IMR-90 (cell line): ENCODE results near the gene ANGPTL4. TPM values are rescaled to one million over a fixed set of nuclear protein-coding genes. Genes with fewer than 3 reads are reported as not detected.

Source experiments
- ATAC-seq: fragments of 200-7000 bp; cut with Tn5 transposase; 2 replicates; pipeline ENCODE4 v1.9.1; 2020; ENCODE audit warnings: low read depth, mild to moderate bottlenecking, moderate library complexity
- BruUV-seq: library from RNA; stranded (reverse); fragments of 400-500 nt; replicated peaks from 2 replicates; lab custom pipeline; 2021; lab: Mats Ljungman, UMichigan
- CTCF ChIA-PET: fragments of 300-600 bp; formaldehyde crosslinking; extraction: SDS; loops from one replicate; lab custom pipeline; 2021; ENCODE audit warnings: antibody characterized with exemption; lab: Yijun Ruan, JAX
- POLR2A ChIA-PET: fragments of 300-600 bp; sonication (Branson Sonifier 250); formaldehyde crosslinking; loops from one replicate; lab custom pipeline; 2022; ENCODE audit warnings: antibody characterized with exemption; ENCODE audit not compliant: unreplicated experiment; lab: Charles Lee
- DNase-seq: peaks from one replicate; pipeline ENCODE4 v3.0.0; 2013
- H2AFZ ChIP-seq: replicated peaks from 2 replicates; pipeline ENCODE3; 2013; ENCODE audit warnings: low read length, mild to moderate bottlenecking; ENCODE audit not compliant: poor library complexity
- H2AK5ac ChIP-seq: 2 replicates; pipeline ENCODE4 v1.6.1; 2013; ENCODE audit warnings: low read depth, low read length, inconsistent platforms
- H2AK9ac ChIP-seq: replicated peaks from 2 replicates; pipeline ENCODE3; 2013; ENCODE audit warnings: mild to moderate bottlenecking, low read depth, low read length, moderate library complexity; ENCODE audit not compliant: poor library complexity
- H2BK120ac ChIP-seq: 2 replicates; pipeline ENCODE4 v1.6.1; 2013; ENCODE audit warnings: low read depth, low read length, inconsistent platforms
- H2BK15ac ChIP-seq: 3 replicates; pipeline ENCODE4 v1.6.1; 2013; ENCODE audit warnings: low read depth, low read length, inconsistent platforms
- H2BK20ac ChIP-seq: 2 replicates; pipeline ENCODE4 v1.6.1; 2013; ENCODE audit warnings: low read depth, mild to moderate bottlenecking, inconsistent platforms, low read length, moderate library complexity
- H2BK5ac ChIP-seq: 2 replicates; pipeline ENCODE4 v1.6.1; 2013; ENCODE audit warnings: mild to moderate bottlenecking, low read depth, low read length, inconsistent platforms; ENCODE audit not compliant: poor library complexity, severe bottlenecking
- H3K14ac ChIP-seq: replicated peaks from 2 replicates; pipeline ENCODE4 v1.6.1; 2013; ENCODE audit warnings: low read depth, low read length, inconsistent platforms
- H3K18ac ChIP-seq: 2 replicates; pipeline ENCODE4 v1.6.1; 2013; ENCODE audit warnings: low read depth, low read length, control low read depth
- H3K23ac ChIP-seq: 2 replicates; pipeline ENCODE4 v1.6.1; 2013; ENCODE audit warnings: low read depth, low read length, inconsistent platforms
- H3K27ac ChIP-seq: 2 replicates; pipeline ENCODE4 v1.5.1; 2013; ENCODE audit warnings: mild to moderate bottlenecking, control low read depth, low read length; ENCODE audit not compliant: insufficient read depth
- H3K27me3 ChIP-seq: 2 replicates; pipeline ENCODE4 v1.6.1; 2013; ENCODE audit warnings: low read length; ENCODE audit not compliant: control insufficient read depth, insufficient read depth
- H3K36me3 ChIP-seq: 2 replicates; pipeline ENCODE4 v1.6.1; 2013; ENCODE audit warnings: low read length, mixed read lengths; ENCODE audit not compliant: control insufficient read depth, insufficient read depth
- H3K4ac ChIP-seq: 2 replicates; pipeline ENCODE4 v1.6.1; 2013; ENCODE audit warnings: low read depth, low read length, inconsistent platforms
- H3K4me1 ChIP-seq: 2 replicates; pipeline ENCODE4 v1.6.1; 2013; ENCODE audit warnings: low read length, mixed read lengths; ENCODE audit not compliant: control insufficient read depth, insufficient read depth
- H3K4me2 ChIP-seq: 2 replicates; pipeline ENCODE4 v1.6.1; 2013; ENCODE audit warnings: low read depth, mild to moderate bottlenecking, control low read depth, low read length, moderate library complexity
- H3K4me3 ChIP-seq: 2 replicates; pipeline ENCODE4 v1.5.1; 2013; ENCODE audit warnings: low read depth, mild to moderate bottlenecking, control low read depth, low read length, moderate library complexity; ENCODE audit not compliant: insufficient read depth
- H3K56ac ChIP-seq: 2 replicates; pipeline ENCODE4 v1.6.1; 2013; ENCODE audit warnings: low read length, inconsistent platforms; ENCODE audit not compliant: insufficient read depth; ENCODE audit errors: extremely low read depth
- H3K79me1 ChIP-seq, 2 experiments: 2 replicates each; pipeline ENCODE4 v1.6.1; 2013; ENCODE audit warnings: low read length in 2 of 2, inconsistent platforms in 1 of 2, low read depth in 1 of 2
- H3K9ac ChIP-seq: 2 replicates; pipeline ENCODE4 v1.6.1; 2013; ENCODE audit warnings: low read depth, low read length, control low read depth
- H3K9me1 ChIP-seq: 2 replicates; pipeline ENCODE4 v1.6.1; 2013; ENCODE audit warnings: low read length, inconsistent platforms; ENCODE audit not compliant: insufficient read depth
- H3K9me3 ChIP-seq: 2 replicates; pipeline ENCODE4 v1.6.1; 2013; ENCODE audit warnings: low read length; ENCODE audit not compliant: control insufficient read depth, insufficient read depth
- H4K20me1 ChIP-seq: 2 replicates; pipeline ENCODE4 v1.6.1; 2013; ENCODE audit warnings: low read length, inconsistent platforms; ENCODE audit not compliant: insufficient read depth
- H4K5ac ChIP-seq: 2 replicates; pipeline ENCODE4 v1.6.1; 2013; ENCODE audit warnings: mild to moderate bottlenecking, low read depth, low read length, control low read depth
- H4K8ac ChIP-seq, 2 experiments: 2 replicates each; pipeline ENCODE4 v1.6.1; 2013; ENCODE audit warnings: low read depth in 2 of 2, low read length in 2 of 2, control low read depth in 1 of 2, inconsistent platforms in 1 of 2
- H4K91ac ChIP-seq: 2 replicates; pipeline ENCODE4 v1.6.1; 2013; ENCODE audit warnings: low read depth, low read length, inconsistent platforms; ENCODE audit not compliant: insufficient read depth
- BHLHE40 ChIP-seq: fragments of 150-350 bp; IDR thresholded peaks from 2 replicates; pipeline ENCODE4 v1.6.1; 2016; ENCODE audit warnings: mild to moderate bottlenecking, low read depth, low read length
- CEBPB ChIP-seq: IDR thresholded peaks from 2 replicates; pipeline ENCODE4 v1.6.1; 2012; ENCODE audit warnings: low read depth, low read length, improper control_type of control experiment
- CTCF ChIP-seq: conservative IDR thresholded peaks from 2 replicates; pipeline ENCODE4 v1.5.1; 2012; ENCODE audit warnings: mild to moderate bottlenecking, low read depth, low read length, improper control_type of control experiment
- ELK1 ChIP-seq: fragments of 150-350 bp; IDR thresholded peaks from 2 replicates; pipeline ENCODE4 v1.6.1; 2016; ENCODE audit warnings: low read depth, mild to moderate bottlenecking, low read length, moderate library complexity, borderline replicate concordance
- FOS ChIP-seq: fragments of 150-350 bp; IDR thresholded peaks from 2 replicates; pipeline ENCODE4 v1.6.1; 2016; ENCODE audit warnings: low read depth, low read length
- MAZ ChIP-seq: IDR thresholded peaks from 2 replicates; pipeline ENCODE4 v1.6.1; 2012; ENCODE audit warnings: low read depth, mild to moderate bottlenecking, low read length, improper control_type of control experiment, moderate library complexity, borderline replicate concordance
- MXI1 ChIP-seq: IDR thresholded peaks from 2 replicates; pipeline ENCODE4 v1.6.1; 2012; ENCODE audit warnings: low read depth, mild to moderate bottlenecking, low read length, moderate library complexity, borderline replicate concordance
- NFE2L2 ChIP-seq: fragments of 150-350 bp; IDR thresholded peaks from 2 replicates; pipeline ENCODE4 v1.6.1; 2016; ENCODE audit warnings: low read depth, mild to moderate bottlenecking, low read length
- POLR2A ChIP-seq: IDR thresholded peaks from 2 replicates; pipeline ENCODE4 v1.6.1; 2012; ENCODE audit warnings: mild to moderate bottlenecking, low read depth, low read length
- RAD21 ChIP-seq: IDR thresholded peaks from 2 replicates; pipeline ENCODE4 v1.6.1; 2012; ENCODE audit warnings: low read length, improper control_type of control experiment
- RCOR1 ChIP-seq: IDR thresholded peaks from 2 replicates; pipeline ENCODE4 v1.6.1; 2012; ENCODE audit warnings: mild to moderate bottlenecking, low read length, improper control_type of control experiment; ENCODE audit not compliant: insufficient replicate concordance
- RFX5 ChIP-seq: IDR thresholded peaks from 2 replicates; pipeline ENCODE4 v1.8.0; 2012; ENCODE audit warnings: low read depth, mild to moderate bottlenecking, low read length, moderate library complexity
- SMC3 ChIP-seq: fragments of 150-350 bp; IDR thresholded peaks from 2 replicates; pipeline ENCODE4 v1.6.1; 2016; ENCODE audit warnings: low read depth, mild to moderate bottlenecking, antibody characterized with exemption, low read length, moderate library complexity
- USF2 ChIP-seq: fragments of 150-350 bp; IDR thresholded peaks from 2 replicates; pipeline ENCODE4 v1.6.1; 2017; ENCODE audit warnings: mild to moderate bottlenecking, antibody characterized with exemption, low read length, low read depth
- WGBS, 2 experiments: methylation state at CpG; one replicate each; pipeline versions ENCODE4 v1.1.5 to v1.1.7; 2013; ENCODE audit warnings: missing lambda C conversion rate in 2 of 2; ENCODE audit not compliant: insufficient read length in 1 of 2; ENCODE audit errors: extremely low coverage in 2 of 2; 5-methylcytosine and 5-hydroxymethylcytosine counted together
- dilution Hi-C: fragments of 300-500 bp; cut with HindIII; formaldehyde crosslinking; loops from one replicate; pipeline ENCODE4 v1.14.3; 2018; ENCODE audit warnings: low sequenced_read_pairs; ENCODE audit not compliant: unreplicated experiment
- in situ Hi-C: fragments of 300-500 bp; cut with MboI; formaldehyde crosslinking; loops from 3 replicates; pipeline ENCODE4 v1.14.3; 2019; ENCODE audit warnings: low sequenced_read_pairs, inconsistent platforms, mixed read lengths
- intact Hi-C: fragments of 100-400 bp; cut with micrococcal nuclease; formaldehyde crosslinking; loops from 2 replicates; pipeline ENCODE4 v1.10.0; 2022
- polyA plus RNA-seq, 3 experiments: library from polyadenylated mRNA; depleted of rRNA; stranded (reverse); fragments of >200 nt; gene quantifications; 2 replicates each; pipeline ENCODE4 v1.2.3, GENCODE V29; 2012; ENCODE audit warnings: low replicate concordance in 1 of 3
- total RNA-seq: library from RNA; depleted of rRNA; stranded (reverse); fragments of >200 nt; gene quantifications from 2 replicates; pipeline ENCODE4 v1.2.3, GENCODE V29; 2012

Gene ANGPTL4
- total and polyA plus RNA-seq, 2 of the 4 experiments (the other 2 are of a cell fraction), result 1.4 to 19.1 TPM

GRCh38 chr19:8413629-8413995 is 49.7 kb downstream of the ANGPTL4 start:
- H4K8ac ChIP-seq, result peak overlapping the region; percentile 55 to 59; a peak in 2 of 4 replicates
- 0 out of 2 replicates have a peak, but pooled peaks cover 3% of the 10 kb centered on the region for H3K9me1 ChIP-seq
- H2BK20ac ChIP-seq, result no peak overlapping the region
- H3K79me1 ChIP-seq, result peaks cover 0 to 7% of the 10 kb centered on the region in 2 experiments; a peak in 2 of 4 replicates
- H3K4me2 ChIP-seq, result peak overlapping the region; percentile 99
- H3K18ac ChIP-seq, result no peak overlapping the region
- in situ Hi-C loops, result no loop called here
- intact Hi-C loops, result loop anchor here (5.0 kb wide), 3 partner anchors 34 to 164 kb away; partner anchors contain the start of gene MYO1F
- H2BK5ac ChIP-seq, result no peak overlapping the region
- H3K9me3 ChIP-seq, result no peaks in the 10 kb centered on the region
- peak overlapping the region; percentile 52 for H3K14ac ChIP-seq
- peak overlapping the region; percentile 36; the same call in 1 of the 2 replicates for H4K5ac ChIP-seq
- peaks cover 4% of the 10 kb centered on the region for H3K4me1 ChIP-seq
- ATAC-seq (no peak), DNase-seq (no peak)
- H3K4ac ChIP-seq, result peak overlapping the region; percentile 35
- no peak overlapping the region for H2BK120ac ChIP-seq
- ChIA-PET CTCF (interaction anchor here (0.7 to 1.4 kb wide), 7 partner anchors 12 to 167 kb away, joined by 3 to 4 read pairs (median 3); no protein-coding TSS in a partner anchor), POLR2A (interaction anchor here (0.6 to 0.7 kb wide), 2 partner anchors 12 to 31 kb away, joined by 3 to 8 read pairs; no protein-coding TSS in a partner anchor)
- H3K27me3 ChIP-seq, result no peaks in the 10 kb centered on the region
- H3K23ac ChIP-seq, result peak overlapping the region; percentile 80; the same call in 1 of the 2 replicates
- peak overlapping the region; percentile 94 for H2AFZ ChIP-seq
- H4K20me1 ChIP-seq, result no peaks in the 10 kb centered on the region
- peak overlapping the region; percentile 56; the same call in 1 of the 2 replicates for H2AK5ac ChIP-seq
- 71% methylated on average over 1 of the region's 3 CpGs; no CpG with 5 or more reads in 1 of the 2 experiments for whole genome bisulfite sequencing, 2 experiments
- no TSS peak for BruUV-seq
- dilution Hi-C loops, result no loop called here
- no peak overlapping the region for H3K56ac ChIP-seq
- peak overlapping the region; percentile 14; the same call in 1 of the 2 replicates for H4K91ac ChIP-seq
- TF ChIP-seq RAD21, result no peak
- TF ChIP-seq NFE2L2, result no peak
- TF ChIP-seq FOS, result no peak
- no peak for TF ChIP-seq RCOR1
- no peak for TF ChIP-seq CEBPB
- TF ChIP-seq CTCF, result no peak
- TF ChIP-seq BHLHE40, result no peak
- TF ChIP-seq POLR2A, result no peak
- no peak for TF ChIP-seq MXI1
- TF ChIP-seq ELK1, result no peak
- TF ChIP-seq RFX5, result no peak
- TF ChIP-seq MAZ, result no peak
- TF ChIP-seq USF2, result no peak
- no peak for TF ChIP-seq SMC3
- H3K4me3 ChIP-seq, result peak overlapping the region; percentile 67
- H3K27ac ChIP-seq, result no peak overlapping the region; the same call in 1 of the 2 replicates
- H2AK9ac ChIP-seq, result peak overlapping the region; percentile 91
- H3K9ac ChIP-seq, result peak overlapping the region; percentile 55; the same call in 1 of the 2 replicates
- H2BK15ac ChIP-seq, result 0 out of 3 replicates have a peak overlapping the region, but pooled peaks have one; percentile 7
- H3K36me3 ChIP-seq, result no peaks in the 10 kb centered on the region
